VCaP (cell line): ENCODE measurements around the gene LRRC27.

ENCODE experiments used
- H3K27ac ChIP-seq: fragments of 450-650 bp; 2 replicates; pipeline ENCODE4 v1.5.1; 2017
- CTCF ChIP-seq: fragments of 450-650 bp; conservative IDR thresholded peaks from 2 replicates; pipeline ENCODE4 v1.5.1; 2017; ENCODE audit warnings: mild to moderate bottlenecking, moderate library complexity

LRRC27 gene

GRCh38 chr10:132359305-132360040, 27.5 kb downstream of the LRRC27 start:
- TF ChIP-seq CTCF: no peak
- no peak overlapping the region for H3K27ac ChIP-seq

DNA sequence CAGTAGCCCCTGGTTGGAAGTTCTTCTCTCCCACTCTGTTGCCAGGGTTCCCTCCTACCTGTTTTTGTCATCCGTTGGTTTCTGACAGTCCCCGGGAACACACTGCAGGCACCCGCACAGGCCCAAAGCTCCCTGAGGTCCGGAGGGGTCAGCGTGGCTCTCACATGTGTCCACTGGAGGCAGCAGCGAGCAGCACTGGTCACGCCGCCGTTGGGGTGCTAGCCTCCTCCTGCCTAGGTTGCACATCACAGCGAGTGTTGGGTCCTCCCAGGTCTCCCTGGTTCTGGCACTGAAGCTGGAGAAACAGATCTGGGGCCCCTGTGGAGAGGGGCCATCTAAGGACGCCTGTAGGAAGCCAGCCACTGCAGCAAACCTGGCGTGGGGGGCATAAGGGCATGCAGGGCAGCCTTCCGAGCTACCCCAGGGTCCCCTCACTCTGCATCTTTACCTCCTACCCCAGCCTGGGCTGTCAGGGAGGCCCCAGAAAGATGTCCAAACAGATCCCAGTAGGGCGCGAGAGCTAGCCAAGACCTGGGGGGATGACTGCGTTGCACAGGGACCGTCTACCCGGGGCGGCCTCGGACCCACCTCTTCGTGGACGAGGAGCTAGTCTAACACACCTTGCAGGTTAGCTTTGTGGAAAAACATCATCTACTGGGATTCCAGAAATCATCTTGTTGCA, 28.9 kb downstream of the LRRC27 start:
- peak; percentile 66 for TF ChIP-seq CTCF
- no peak overlapping the region for H3K27ac ChIP-seq

GRCh38 chr10:132361581-132362101, 29.6 kb downstream of the LRRC27 start:
- H3K27ac ChIP-seq: no peak overlapping the region

GRCh38 chr10:132362151-132362611, 30.2 kb downstream of the LRRC27 start:
- no peak for TF ChIP-seq CTCF
- no peak overlapping the region for H3K27ac ChIP-seq

More at GRCh38 chr10:132361581-132362101, 29.6 kb downstream of the LRRC27 start:
- TF ChIP-seq CTCF: no peak

- no peak overlapping the region for H3K27ac ChIP-seq
- no peak for TF ChIP-seq CTCF
Measured at GRCh38 chr10:132363376-132363775, 31.4 kb downstream of the LRRC27 start.

GRCh38 chr10:132363921-132364593, 32.1 kb downstream of the LRRC27 start:
- H3K27ac ChIP-seq: no peak overlapping the region
- no peak for TF ChIP-seq CTCF

DNA sequence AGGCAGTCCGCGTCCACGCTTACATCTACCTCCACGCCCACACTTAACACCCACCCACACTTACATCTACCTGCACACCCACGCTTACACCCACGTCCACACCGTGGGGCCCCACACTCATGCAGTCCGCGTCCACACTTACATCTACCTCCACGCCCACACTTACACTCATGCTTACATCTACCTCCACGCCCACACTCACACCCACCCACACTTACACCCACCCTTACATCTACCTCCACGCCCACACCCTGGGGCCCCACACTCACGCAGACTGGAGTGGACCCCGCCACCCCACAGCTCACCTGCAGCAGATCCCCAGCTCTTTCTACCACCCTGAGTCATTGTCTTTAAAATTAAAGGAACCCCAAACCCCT, 32.6 kb downstream of the LRRC27 start:
- no peak overlapping the region for H3K27ac ChIP-seq
- TF ChIP-seq CTCF: no peak
